Lower leg skin (tissue), 4 donors: ENCODE measurements around the gene HMGXB4. TPM values are rescaled to one million over a fixed set of nuclear protein-coding genes. Genes with fewer than 3 reads are reported as not detected.

ENCODE experiments used
- DNase-seq, 2 donors: peaks; one replicate each; pipeline ENCODE4 v3.0.0-alpha.2; 2019; ENCODE audit warnings: low spot score in 2 of 2
- H3K4me3 ChIP-seq: fragments of 200-600 bp; sonication (generic); 2 replicates; pipeline ENCODE4 v1.5.1; 2017; ENCODE audit warnings: mild to moderate bottlenecking, low read depth; ENCODE audit not compliant: poor library complexity, severe bottlenecking
- POLR2A ChIP-seq, 2 donors: fragments of 450-650 bp; IDR thresholded peaks; one replicate each; pipeline ENCODE4 v1.6.1; 2016 to 2017; ENCODE audit warnings: antibody characterized with exemption in 2 of 2, mild to moderate bottlenecking in 1 of 2, moderate library complexity in 1 of 2
- WGBS, 2 donors: methylation state at CpG; one replicate each; pipeline ENCODE4 v1.1.5; 2018; 5-methylcytosine and 5-hydroxymethylcytosine counted together
- intact Hi-C: fragments of 100-400 bp; cut with DNase I; formaldehyde crosslinking; loops from one replicate; pipeline ENCODE4 v1.15.0; 2023; ENCODE audit warnings: low total_unique reads
- total RNA-seq, 4 donors: library from RNA; depleted of rRNA; stranded (reverse); fragments of >200 nt; gene quantifications; one replicate each; pipeline ENCODE4 v1.1.0, GENCODE V29; 2016
- TF ChIP-seq, protein P1 (sequence below), 3 donors: fragments of 450-650 bp; IDR thresholded peaks; one replicate each; pipeline ENCODE4 v1.5.1; 2016; ENCODE audit warnings: antibody characterized with exemption in 3 of 3, mild to moderate bottlenecking in 3 of 3, moderate library complexity in 2 of 3

The HMGXB4 gene
- total RNA-seq, 4 donors from 2014 or later = 15.1 to 28.3 (median 18.6) TPM

DNA sequence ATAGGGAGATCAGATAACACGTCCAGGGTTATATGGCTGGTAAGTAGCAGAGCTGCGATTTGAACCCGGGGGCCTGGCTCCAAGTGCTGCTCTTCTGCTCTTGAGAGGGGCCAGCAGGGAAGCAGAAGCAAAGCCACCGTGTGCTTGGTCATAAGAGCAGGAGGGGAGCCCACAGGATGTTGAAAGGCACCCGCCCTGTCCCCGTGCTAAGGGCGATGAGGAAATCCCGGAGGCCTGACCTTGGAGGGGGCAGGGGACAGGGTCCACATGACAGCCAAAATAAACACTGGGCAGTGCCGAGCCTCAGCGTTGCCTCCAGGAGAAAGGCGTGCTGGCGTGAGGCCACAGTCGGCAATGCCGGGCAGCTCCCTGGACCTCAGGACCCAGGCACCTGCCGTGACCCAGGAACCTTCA is 71.2 kb downstream of the HMGXB4 start:
- intact Hi-C loops = no loop called here
- 86 to 88% methylated on average over 15 of the region's 15 CpGs for WGBS, 2 donors
- DNase-seq = peak in 1 of 2 donors; percentile 89
- no peak for TF ChIP-seq POLR2A (IDR thresholded peaks at IDR 0.05)
- TF ChIP-seq, protein P1, sequence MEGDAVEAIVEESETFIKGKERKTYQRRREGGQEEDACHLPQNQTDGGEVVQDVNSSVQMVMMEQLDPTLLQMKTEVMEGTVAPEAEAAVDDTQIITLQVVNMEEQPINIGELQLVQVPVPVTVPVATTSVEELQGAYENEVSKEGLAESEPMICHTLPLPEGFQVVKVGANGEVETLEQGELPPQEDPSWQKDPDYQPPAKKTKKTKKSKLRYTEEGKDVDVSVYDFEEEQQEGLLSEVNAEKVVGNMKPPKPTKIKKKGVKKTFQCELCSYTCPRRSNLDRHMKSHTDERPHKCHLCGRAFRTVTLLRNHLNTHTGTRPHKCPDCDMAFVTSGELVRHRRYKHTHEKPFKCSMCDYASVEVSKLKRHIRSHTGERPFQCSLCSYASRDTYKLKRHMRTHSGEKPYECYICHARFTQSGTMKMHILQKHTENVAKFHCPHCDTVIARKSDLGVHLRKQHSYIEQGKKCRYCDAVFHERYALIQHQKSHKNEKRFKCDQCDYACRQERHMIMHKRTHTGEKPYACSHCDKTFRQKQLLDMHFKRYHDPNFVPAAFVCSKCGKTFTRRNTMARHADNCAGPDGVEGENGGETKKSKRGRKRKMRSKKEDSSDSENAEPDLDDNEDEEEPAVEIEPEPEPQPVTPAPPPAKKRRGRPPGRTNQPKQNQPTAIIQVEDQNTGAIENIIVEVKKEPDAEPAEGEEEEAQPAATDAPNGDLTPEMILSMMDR (IDR thresholded peaks at IDR 0.05) = no peak
- H3K4me3 ChIP-seq = no peak overlapping the region

DNA sequence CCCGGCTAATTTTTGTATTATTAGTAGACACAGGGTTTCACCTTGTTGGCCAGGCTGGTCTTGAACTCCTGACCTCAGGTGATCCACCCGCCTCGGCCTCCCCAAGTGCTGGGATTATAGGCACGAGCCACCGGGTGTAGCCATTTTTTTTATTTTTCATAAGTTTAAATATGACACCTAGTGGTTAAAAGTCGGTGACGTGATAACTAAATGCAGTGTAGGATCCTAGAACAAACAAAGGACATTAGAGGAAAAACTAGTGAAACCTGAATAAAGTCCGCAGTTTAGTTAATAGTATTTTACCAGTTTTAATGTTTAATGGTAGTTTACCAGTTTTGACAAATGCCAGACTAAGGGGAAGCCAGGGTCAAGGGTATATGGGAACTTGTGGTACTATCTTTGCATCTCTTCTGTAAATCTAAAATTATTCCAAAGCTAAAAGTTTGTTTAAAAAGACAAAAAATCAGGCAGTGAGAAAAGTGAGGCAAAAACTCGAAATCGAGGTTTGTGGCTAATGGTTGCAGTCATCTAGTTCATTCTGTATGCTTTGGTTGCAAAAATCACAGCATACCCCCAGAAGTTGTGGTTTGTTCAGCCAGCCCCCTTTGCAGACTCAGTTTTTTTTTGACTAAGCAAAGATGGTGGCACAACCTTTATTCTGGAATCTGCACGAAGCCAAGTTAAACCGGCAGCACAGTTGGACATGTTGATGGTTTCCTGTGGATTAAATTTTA is 72.0 kb downstream of the HMGXB4 start:
- 79 to 84% methylated on average over 12 of the region's 12 CpGs for WGBS, 2 donors
- no peak for DNase-seq
- TF ChIP-seq POLR2A (IDR thresholded peaks at IDR 0.05) = no peak
- TF ChIP-seq, protein P1 (IDR thresholded peaks at IDR 0.05) = no peak
- H3K4me3 ChIP-seq = no peak overlapping the region
- intact Hi-C loops = no loop called here

DNA sequence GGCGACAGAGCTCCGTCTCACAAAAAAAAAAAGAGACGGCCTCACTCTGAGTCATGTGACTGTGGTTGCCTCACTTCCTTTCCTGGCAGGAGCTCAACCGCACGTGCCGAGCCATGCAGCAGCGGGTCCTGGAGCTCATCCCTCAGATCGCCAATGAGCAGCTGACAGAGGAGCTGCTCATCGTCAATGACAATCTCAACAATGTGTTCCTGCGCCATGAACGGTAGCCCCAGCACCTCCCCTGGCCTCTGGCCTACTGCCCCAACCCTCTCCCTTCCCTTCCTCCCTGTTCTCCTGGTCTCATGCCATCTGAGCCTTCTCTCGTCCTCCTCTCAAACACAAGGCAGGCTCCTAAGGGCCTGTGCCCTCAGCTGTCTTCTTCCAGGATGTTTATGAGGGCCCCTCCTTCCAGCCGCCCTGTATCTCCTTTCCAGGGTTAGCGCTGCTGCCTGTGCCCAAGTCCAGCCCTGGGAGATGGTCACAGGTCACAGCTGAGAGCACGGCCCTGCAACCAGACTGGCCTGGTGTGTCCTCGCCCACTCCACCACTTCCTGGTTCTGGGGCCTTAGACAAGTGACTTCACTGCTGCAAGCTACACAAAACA is 73.1 kb downstream of the HMGXB4 start:
- 34 to 41% methylated on average over 16 of the region's 16 CpGs for WGBS, 2 donors
- no peak overlapping the region for H3K4me3 ChIP-seq
- intact Hi-C loops = no loop called here
- TF ChIP-seq, protein P1 (IDR thresholded peaks at IDR 0.05) = no peak
- TF ChIP-seq POLR2A (IDR thresholded peaks at IDR 0.05) = no peak
- DNase-seq = peak; percentile 89 to 97

DNA sequence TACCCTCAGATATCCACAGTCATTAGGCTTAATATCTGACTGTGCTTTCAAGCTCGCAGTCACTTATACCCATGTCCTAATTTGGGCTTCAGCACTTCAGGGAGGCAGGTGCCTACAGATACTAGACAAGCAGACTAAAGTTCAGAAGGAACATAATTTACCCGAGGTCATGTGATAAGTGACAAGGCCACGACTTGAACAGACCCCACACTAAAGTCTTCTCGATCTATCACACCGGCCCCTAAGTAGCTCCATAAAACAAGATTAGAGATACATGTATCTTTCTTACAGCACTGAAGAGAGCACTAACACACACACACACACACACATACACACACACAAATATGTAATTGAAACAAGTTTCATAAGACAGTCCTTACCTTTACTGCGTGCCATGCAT is 75.0 kb downstream of the HMGXB4 start:
- 85 to 88% methylated on average over 6 of the region's 6 CpGs for WGBS, 2 donors
- H3K4me3 ChIP-seq = no peak overlapping the region
- DNase-seq = no peak
- TF ChIP-seq, protein P1 (IDR thresholded peaks at IDR 0.05) = no peak
- TF ChIP-seq POLR2A (IDR thresholded peaks at IDR 0.05) = no peak
- intact Hi-C loops = no loop called here

DNA sequence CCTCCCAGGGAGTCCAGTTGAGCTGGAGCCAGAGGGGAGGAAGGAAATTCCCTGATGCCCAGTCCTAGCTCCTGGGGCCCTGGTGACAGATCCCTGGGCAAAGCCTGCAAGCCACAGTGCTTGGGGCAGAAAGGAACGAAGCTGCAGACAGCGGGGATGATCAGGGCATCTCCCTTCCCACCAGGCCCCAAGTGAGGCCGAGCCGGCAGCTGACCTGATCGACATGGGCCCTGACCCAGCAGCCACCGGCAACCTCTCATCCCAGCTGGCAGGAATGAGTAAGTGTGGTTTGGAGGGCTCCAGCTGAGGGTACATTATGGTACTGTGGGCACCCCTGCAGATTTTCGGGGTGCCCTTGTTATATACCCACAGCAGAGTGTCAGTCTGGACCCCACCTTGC is 75.9 kb downstream of the HMGXB4 start:
- intact Hi-C loops = no loop called here
- no peak for TF ChIP-seq POLR2A (IDR thresholded peaks at IDR 0.05)
- TF ChIP-seq, protein P1 (IDR thresholded peaks at IDR 0.05) = no peak
- 85 to 91% methylated on average over 7 of the region's 7 CpGs for WGBS, 2 donors
- H3K4me3 ChIP-seq = no peak overlapping the region
- DNase-seq = no peak
